Naive B cell (primary cell): Measurements from ENCODE around the gene SLC41A1. TPM values are rescaled to one million over a fixed set of nuclear protein-coding genes. Genes with fewer than 3 reads are reported as not detected.
"Not testable (repeated sequence)": the region's sequence is repeated elsewhere in the genome, so short reads cannot be mapped to it uniquely, and the experiment has no call there.

Experiments used
- ATAC-seq, 2 donors: fragments of 150-1000 bp; cut with Tn5 transposase; 2 replicates each; pipeline ENCODE4 v1.10.0; 2021; ENCODE audit warnings: low read depth in 2 of 2, mild to moderate bottlenecking in 2 of 2, moderate library complexity in 2 of 2
- DNase-seq: peaks from one replicate; pipeline ENCODE4 v3.0.0; 2022
- H3K27ac Mint-ChIP-seq, 6 donors: one replicate each; pipeline ENCODE4 v1.8.0; 2020 to 2022; ENCODE audit warnings: mild to moderate bottlenecking in 6 of 6, mixed read lengths in 6 of 6, moderate library complexity in 5 of 6, inconsistent platforms in 2 of 6
- H3K27me3 Mint-ChIP-seq, 3 donors: one replicate each; pipeline ENCODE4 v1.8.0; 2021 to 2022; ENCODE audit warnings: mixed read lengths in 3 of 3, mild to moderate bottlenecking in 1 of 3
- H3K36me3 Mint-ChIP-seq, 2 donors: one replicate each; pipeline ENCODE4 v1.8.0; 2020 to 2022; ENCODE audit warnings: mixed read lengths in 2 of 2, inconsistent platforms in 1 of 2, mild to moderate bottlenecking in 1 of 2
- H3K4me1 Mint-ChIP-seq, 3 donors: one replicate each; pipeline ENCODE4 v1.8.0; 2020 to 2022; ENCODE audit warnings: mixed read lengths in 3 of 3, inconsistent platforms in 1 of 3, mild to moderate bottlenecking in 1 of 3, moderate library complexity in 1 of 3
- H3K4me3 Mint-ChIP-seq, 8 donors: one replicate each; pipeline ENCODE4 v1.8.0; 2020 to 2022; ENCODE audit warnings: mild to moderate bottlenecking in 8 of 8, mixed read lengths in 8 of 8, moderate library complexity in 8 of 8, inconsistent platforms in 2 of 8
- H3K9me3 Mint-ChIP-seq, 7 donors: one replicate each; pipeline ENCODE4 v1.8.0; 2020 to 2022; ENCODE audit warnings: mixed read lengths in 7 of 7, mild to moderate bottlenecking in 5 of 7, inconsistent platforms in 2 of 7, moderate library complexity in 1 of 7
- polyA plus RNA-seq, 6 donors: library from polyadenylated mRNA; unstranded; fragments of 300-500 nt; fragmentation: Illumina TruSeq; gene quantifications; one replicate each; pipeline ENCODE4 v1.2.3, GENCODE V29; 2021; ENCODE audit warnings: low read depth in 6 of 6

The SLC41A1 gene
- polyA plus RNA-seq, 6 donors from 2014 or later, result 0.11 to 14.4 (median 10.5) TPM

- DNase-seq (no peak), ATAC-seq (no peak)
- peaks cover 0 to 4% of the 10 kb centered on the region in 2 donors for H3K36me3 Mint-ChIP-seq
- peaks cover 0 to 2% (median 0%) of the 10 kb centered on the region in 3 donors for H3K4me1 Mint-ChIP-seq
- H3K4me3 Mint-ChIP-seq, result no peak overlapping the region
- H3K9me3 Mint-ChIP-seq, result no peaks in the 10 kb centered on the region
- H3K27ac Mint-ChIP-seq, result no peak overlapping the region
- H3K27me3 Mint-ChIP-seq, result no peaks in the 10 kb centered on the region
Observed at GRCh38 chr1:205837382-205837970, 24.5 kb upstream of the SLC41A1 start.

GRCh38 chr1:205834751-205835150 lies 21.8 kb upstream of the SLC41A1 start:
- H3K27ac Mint-ChIP-seq, result no peak overlapping the region

DNA sequence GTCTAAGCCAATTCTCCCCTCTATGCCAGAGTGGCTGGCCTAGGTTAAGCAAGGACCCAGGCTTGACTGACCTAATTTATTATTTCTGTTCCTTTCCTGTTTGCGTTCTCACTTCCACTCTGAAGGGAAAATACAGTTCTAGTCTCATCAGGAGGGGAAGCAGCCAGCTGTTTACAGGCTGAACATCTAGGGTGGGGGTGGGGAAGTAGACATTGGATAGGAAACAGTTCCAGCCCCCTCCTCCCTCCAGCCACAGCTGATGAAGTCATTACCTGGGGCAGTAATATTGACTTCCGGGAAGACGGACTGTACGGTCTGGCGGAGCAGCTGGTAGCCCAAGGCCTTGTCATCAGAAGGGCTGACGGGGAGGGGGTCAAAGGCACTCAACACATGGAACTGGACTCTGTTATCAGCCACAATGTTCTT lies 19.3 kb upstream of the SLC41A1 start:
- DNase-seq (no peak), ATAC-seq (no peak)
- peak overlapping the region in 1 of 8 donors; percentile 4 for H3K4me3 Mint-ChIP-seq
- H3K4me1 Mint-ChIP-seq, result peaks cover 0 to 11% (median 3%) of the 10 kb centered on the region in 3 donors
- no peaks in the 10 kb centered on the region for H3K9me3 Mint-ChIP-seq
- H3K36me3 Mint-ChIP-seq, result peaks cover 0 to 9% of the 10 kb centered on the region in 2 donors
- no peaks in the 10 kb centered on the region for H3K27me3 Mint-ChIP-seq
- H3K27ac Mint-ChIP-seq, result peak overlapping the region in 1 of 6 donors; percentile 78

More at GRCh38 chr1:205834751-205835150, 21.8 kb upstream of the SLC41A1 start:
- Mint-ChIP-seq H3K36me3 (peaks cover 0 to 4% of the 10 kb centered on the region in 2 donors), H3K4me3 (no peak overlapping the region), H3K4me1 (peaks cover 0 to 9% (median 3%) of the 10 kb centered on the region in 3 donors), H3K9me3 (no peaks in the 10 kb centered on the region), H3K27me3 (no peaks in the 10 kb centered on the region)
- ATAC-seq (no peak), DNase-seq (no peak)

DNA sequence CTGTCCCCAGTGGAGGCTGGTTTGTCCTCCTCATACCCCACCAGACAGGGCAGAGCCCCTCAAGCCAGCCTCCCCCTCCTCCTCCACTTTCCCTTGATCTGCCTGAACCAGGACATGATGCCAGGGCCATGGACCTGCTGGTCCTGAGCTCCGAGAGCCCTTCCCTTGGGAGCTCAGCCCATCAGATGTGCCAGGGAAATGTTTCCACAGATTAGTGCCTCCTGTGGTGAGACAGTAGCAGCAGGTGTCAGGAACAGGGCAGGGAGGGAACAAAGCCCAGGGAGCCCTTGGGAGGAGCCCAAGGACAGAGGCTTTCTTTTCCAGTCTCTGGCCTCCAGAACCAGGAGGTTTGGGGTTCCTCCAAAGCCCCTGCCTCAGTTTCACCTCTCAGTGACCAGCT lies 14.6 kb upstream of the SLC41A1 start:
- Mint-ChIP-seq H3K27me3 (no peaks in the 10 kb centered on the region), H3K36me3 (peaks cover 10 to 16% of the 10 kb centered on the region in 2 donors), H3K4me3 (no peak overlapping the region), H3K9me3 (peaks cover 6 to 16% (median 9%) of the 10 kb centered on the region in 7 donors), H3K4me1 (peaks cover 9 to 21% (median 14%) of the 10 kb centered on the region in 3 donors), H3K27ac (no peak overlapping the region)
- ATAC-seq (no peak), DNase-seq (no peak)

GRCh38 chr1:205826995-205827394 lies 14.0 kb upstream of the SLC41A1 start:
- Mint-ChIP-seq H3K4me1 (peaks cover 8 to 15% (median 14%) of the 10 kb centered on the region in 3 donors), H3K9me3 (peaks cover 9 to 23% (median 13%) of the 10 kb centered on the region in 7 donors), H3K27ac (peak overlapping the region in 2 of 6 donors; percentile 22 to 40), H3K27me3 (no peaks in the 10 kb centered on the region), H3K4me3 (no peak overlapping the region), H3K36me3 (peaks cover 16 to 21% of the 10 kb centered on the region in 2 donors)
- ATAC-seq, result no peak
- DNase-seq, result no peak

DNA sequence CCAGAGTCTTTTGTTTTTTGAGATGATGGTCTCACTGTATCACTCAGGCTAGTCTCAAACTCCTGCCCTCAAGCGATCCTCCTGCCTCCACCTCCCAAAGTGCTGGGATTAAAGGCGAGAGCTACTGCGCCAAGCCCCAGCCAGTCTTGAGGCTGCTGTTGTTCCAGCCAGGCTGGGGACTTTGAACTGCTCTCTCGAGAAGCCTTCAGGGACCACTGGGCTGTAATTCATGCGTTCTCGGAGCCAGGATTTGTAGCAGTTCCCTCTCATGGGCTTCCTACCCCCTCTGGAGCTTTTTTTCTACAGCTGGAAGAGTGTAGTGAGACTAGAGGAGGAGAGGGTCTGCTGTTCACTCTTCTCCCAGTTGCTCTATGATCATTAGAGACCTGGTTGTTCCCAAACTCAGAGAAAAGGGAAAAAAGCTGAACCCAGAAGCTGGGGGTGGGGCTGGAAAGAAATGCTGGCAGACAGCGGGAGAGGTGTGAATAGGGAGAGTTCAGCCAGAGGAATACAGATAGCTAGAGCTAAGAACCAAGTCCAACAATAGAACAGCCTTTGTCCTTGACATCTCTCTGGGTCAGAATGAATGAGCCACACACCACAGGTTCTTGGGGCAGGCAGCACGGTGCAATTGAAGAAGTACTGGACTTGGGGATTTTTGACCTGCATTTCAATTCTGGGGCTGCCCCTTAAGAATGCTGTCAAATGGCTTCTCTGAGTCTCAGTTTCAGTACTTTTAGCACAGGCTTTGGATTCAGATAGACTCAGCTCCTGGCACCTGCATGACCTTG lies 13.2 kb upstream of the SLC41A1 start:
- peak overlapping the region in 1 of 8 donors; percentile 5 for H3K4me3 Mint-ChIP-seq
- ATAC-seq, result peak; percentile 40 to 63
- peaks cover 18 to 21% of the 10 kb centered on the region in 2 donors for H3K36me3 Mint-ChIP-seq
- H3K27ac Mint-ChIP-seq, result peak overlapping the region in 2 of 6 donors; percentile 3 to 44
- H3K9me3 Mint-ChIP-seq, result peaks cover 9 to 25% (median 13%) of the 10 kb centered on the region in 7 donors
- H3K27me3 Mint-ChIP-seq, result no peaks in the 10 kb centered on the region
- H3K4me1 Mint-ChIP-seq, result peaks cover 5 to 14% (median 13%) of the 10 kb centered on the region in 3 donors
- DNase-seq, result no peak

GRCh38 chr1:205824180-205824579 lies 11.2 kb upstream of the SLC41A1 start:
- ATAC-seq, result no peak
- H3K27ac Mint-ChIP-seq, result peak overlapping the region in 1 of 6 donors; percentile 64
- no peaks in the 10 kb centered on the region for H3K27me3 Mint-ChIP-seq
- peaks cover 9 to 25% (median 13%) of the 10 kb centered on the region in 7 donors for H3K9me3 Mint-ChIP-seq
- no peak for DNase-seq
- peaks cover 16 to 18% of the 10 kb centered on the region in 2 donors for H3K36me3 Mint-ChIP-seq
- peak overlapping the region in 1 of 8 donors; percentile 30 for H3K4me3 Mint-ChIP-seq
- H3K4me1 Mint-ChIP-seq, result peaks cover 5 to 14% (median 13%) of the 10 kb centered on the region in 3 donors

DNA sequence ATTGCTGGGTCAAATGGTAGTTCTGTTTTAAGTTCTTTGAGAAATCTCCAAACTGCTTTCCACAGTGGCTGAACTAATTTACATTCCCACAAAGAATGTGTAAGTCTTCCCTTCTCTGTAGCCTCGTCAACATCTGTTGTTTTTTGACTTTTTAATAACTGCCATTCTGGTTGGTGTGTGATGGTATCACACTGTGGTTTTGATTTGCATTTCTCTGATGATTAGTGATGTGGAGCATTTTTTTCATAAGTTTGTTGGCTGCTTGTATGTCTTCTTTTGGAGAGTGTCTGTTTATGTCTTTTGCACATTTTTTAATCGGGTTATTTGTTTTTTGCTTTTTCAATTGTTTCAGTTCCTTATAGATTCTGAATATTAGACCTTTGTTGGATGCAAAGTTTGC lies 10.3 kb upstream of the SLC41A1 start:
- peak overlapping the region in 3 of 6 donors; percentile 2 to 87 (median 16) for H3K27ac Mint-ChIP-seq
- H3K9me3 Mint-ChIP-seq, result peaks cover 9 to 25% (median 13%) of the 10 kb centered on the region in 7 donors
- H3K27me3 Mint-ChIP-seq, DNase-seq: not testable (repeated sequence)
- peaks cover 16 to 18% of the 10 kb centered on the region in 2 donors for H3K36me3 Mint-ChIP-seq
- peak overlapping the region in 4 of 8 donors; percentile 6 to 76 (median 42) for H3K4me3 Mint-ChIP-seq
- ATAC-seq, result peak; percentile 40 to 63
- H3K4me1 Mint-ChIP-seq, result peaks cover 5 to 14% (median 12%) of the 10 kb centered on the region in 3 donors

- H3K9me3 Mint-ChIP-seq, result peaks cover 9 to 25% (median 13%) of the 10 kb centered on the region in 7 donors
- H3K4me1 Mint-ChIP-seq, result peaks cover 5 to 14% (median 11%) of the 10 kb centered on the region in 3 donors
- H3K27me3 Mint-ChIP-seq, result no peaks in the 10 kb centered on the region
- DNase-seq (no peak), ATAC-seq (no peak)
- peaks cover 16 to 18% of the 10 kb centered on the region in 2 donors for H3K36me3 Mint-ChIP-seq
- no peak overlapping the region for H3K4me3 Mint-ChIP-seq
- no peak overlapping the region for H3K27ac Mint-ChIP-seq
Observed at GRCh38 chr1:205822397-205822796, 9.4 kb upstream of the SLC41A1 start.

- H3K27ac Mint-ChIP-seq, result no peak overlapping the region
- peaks cover 8 to 11% of the 10 kb centered on the region in 2 donors for H3K36me3 Mint-ChIP-seq
- ATAC-seq (no peak), DNase-seq (no peak)
- peaks cover 9 to 10% (median 9%) of the 10 kb centered on the region in 3 donors for H3K4me1 Mint-ChIP-seq
- H3K9me3 Mint-ChIP-seq, result peaks cover 2 to 12% (median 6%) of the 10 kb centered on the region in 7 donors
- no peaks in the 10 kb centered on the region for H3K27me3 Mint-ChIP-seq
- no peak overlapping the region for H3K4me3 Mint-ChIP-seq
Observed at GRCh38 chr1:205817988-205818387, 5.0 kb upstream of the SLC41A1 start.

DNA sequence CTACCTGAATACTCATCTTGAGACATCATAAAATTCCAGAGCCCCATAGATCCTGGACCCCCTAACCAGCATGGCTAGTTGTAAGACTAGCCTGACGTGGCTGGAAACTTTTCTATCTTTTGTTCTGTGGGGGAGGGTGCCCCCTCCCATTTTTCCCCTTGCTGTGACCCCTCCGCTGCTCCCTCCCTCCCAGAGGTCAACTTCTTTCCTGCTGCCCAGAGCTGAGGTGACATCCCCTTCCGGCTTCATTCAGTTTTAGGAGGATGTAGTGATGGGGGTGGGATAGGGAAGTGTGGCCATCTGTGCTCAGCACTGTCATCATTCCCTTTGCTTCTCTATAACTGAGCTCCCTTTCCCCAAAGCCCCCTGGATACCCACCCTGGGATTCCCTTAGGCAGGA lies 4.4 kb upstream of the SLC41A1 start:
- ATAC-seq (no peak), DNase-seq (no peak)
- Mint-ChIP-seq H3K27ac (peak overlapping the region in 1 of 6 donors; percentile 63), H3K27me3 (no peaks in the 10 kb centered on the region), H3K36me3 (peaks cover 4 to 5% of the 10 kb centered on the region in 2 donors), H3K9me3 (peaks cover 0 to 6% (median 2%) of the 10 kb centered on the region in 7 donors), H3K4me1 (peaks cover 11% of the 10 kb centered on the region in 3 donors), H3K4me3 (peak overlapping the region in 1 of 8 donors; percentile 46)

DNA sequence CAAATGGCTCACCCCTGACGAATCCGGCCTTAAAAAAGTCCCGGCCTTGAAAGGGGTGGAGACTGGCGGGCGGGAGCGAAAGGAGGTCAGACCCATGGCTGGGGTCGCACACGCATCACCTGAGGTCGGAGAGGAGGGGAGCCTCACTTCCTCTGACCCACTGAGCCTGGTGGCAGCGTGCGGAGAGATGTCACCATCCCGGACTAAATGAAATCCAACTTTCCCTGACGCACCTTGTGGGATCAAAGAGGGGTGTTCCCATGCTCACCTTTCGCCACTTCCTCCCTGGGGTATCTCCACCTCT lies 709 bp upstream of the SLC41A1 start:
- H3K27me3 Mint-ChIP-seq, result no peaks in the 10 kb centered on the region
- peaks cover 0 to under 1% of the 10 kb centered on the region in 2 donors for H3K36me3 Mint-ChIP-seq
- no peaks in the 10 kb centered on the region for H3K9me3 Mint-ChIP-seq
- H3K4me1 Mint-ChIP-seq, result peaks cover 38 to 48% (median 46%) of the 10 kb centered on the region in 3 donors
- H3K27ac Mint-ChIP-seq, result peak overlapping the region; percentile 88 to 97 (median 94)
- no peak for ATAC-seq
- H3K4me3 Mint-ChIP-seq, result peak overlapping the region; percentile 93 to 98 (median 96)
- DNase-seq, result no peak

GRCh38 chr1:205812271-205812877 lies 624 bp downstream of the SLC41A1 start:
- H3K4me3 Mint-ChIP-seq, result peak overlapping the region; percentile 93 to 98 (median 96)
- H3K27ac Mint-ChIP-seq, result peak overlapping the region; percentile 65 to 91 (median 86)
- H3K9me3 Mint-ChIP-seq, result no peaks in the 10 kb centered on the region
- H3K4me1 Mint-ChIP-seq, result peaks cover 45 to 60% (median 58%) of the 10 kb centered on the region in 3 donors
- ATAC-seq (peak; percentile 13 to 20), DNase-seq (no peak)
- peaks cover 0 to 6% of the 10 kb centered on the region in 2 donors for H3K36me3 Mint-ChIP-seq
- H3K27me3 Mint-ChIP-seq, result no peaks in the 10 kb centered on the region
